Tibial nerve (tissue), 4 donors: ENCODE results near the gene ULK1. TPM values are rescaled to one million over a fixed set of nuclear protein-coding genes. Genes with fewer than 3 reads are reported as not detected.
"Not testable (repeated sequence)": the region's sequence is repeated elsewhere in the genome, so short reads cannot be mapped to it uniquely, and the experiment has no call there.

ENCODE experiments used
- DNase-seq, 2 donors: peaks; one replicate each; pipeline ENCODE4 v3.0.0-alpha.2; 2019; ENCODE audit warnings: low spot score in 2 of 2
- H3K27ac ChIP-seq, 4 donors: fragments of 200-600 bp; sonication (generic) in 3 of 4; one replicate each; pipeline ENCODE4 v1.5.1; 2017 to 2019; ENCODE audit warnings: mild to moderate bottlenecking in 1 of 4
- H3K27me3 ChIP-seq, 2 donors: fragments of 200-600 bp; sonication (generic) in 1 of 2; one replicate each; pipeline versions ENCODE4 v1.5.1 to v1.6.0; 2017 to 2019
- H3K36me3 ChIP-seq, 3 donors: fragments of 200-600 bp; sonication (generic); one replicate each; pipeline ENCODE4 v1.5.1; 2018 to 2019
- H3K4me1 ChIP-seq, 4 donors: fragments of 200-600 bp; sonication (generic) in 3 of 4; one replicate each; pipeline ENCODE4 v1.5.1; 2017 to 2019
- H3K4me3 ChIP-seq, 4 donors: fragments of 200-600 bp; sonication (generic) in 3 of 4; one replicate each; pipeline ENCODE4 v1.5.1; 2017 to 2019; ENCODE audit warnings: mild to moderate bottlenecking in 1 of 4, moderate library complexity in 1 of 4
- H3K9me3 ChIP-seq, 4 donors: fragments of 200-600 bp; sonication (generic) in 3 of 4; one replicate each; pipeline ENCODE4 v1.5.1; 2017 to 2019
- EP300 ChIP-seq, 2 donors: sonication (generic); formaldehyde crosslinking; IDR thresholded peaks; one replicate each; pipeline ENCODE4 v1.6.1; 2017; ENCODE audit warnings: antibody characterized with exemption in 2 of 2, mild to moderate bottlenecking in 1 of 2
- POLR2A ChIP-seq, 2 donors: fragments of 450-650 bp; IDR thresholded peaks; one replicate each; pipeline ENCODE4 v1.6.1; 2017; ENCODE audit warnings: antibody characterized with exemption in 2 of 2, mild to moderate bottlenecking in 2 of 2, moderate library complexity in 2 of 2
- WGBS, 2 donors: methylation state at CpG; one replicate each; pipeline ENCODE4 v1.1.5; 2018; 5-methylcytosine and 5-hydroxymethylcytosine counted together
- total RNA-seq, 4 donors: library from RNA; depleted of rRNA; stranded (reverse); fragments of >200 nt; gene quantifications; one replicate each; pipeline ENCODE4 v1.1.0, GENCODE V29; 2016
- TF ChIP-seq, protein P1 (sequence below), 5 experiments: fragments of 200-600 bp in 3 of 5; fragments of 450-650 bp in 2 of 5; sonication (generic) in 3 of 5; IDR thresholded peaks; one replicate each; pipeline ENCODE4 v1.5.1; 2016 to 2019; ENCODE audit warnings: antibody characterized with exemption in 5 of 5, mild to moderate bottlenecking in 3 of 5, moderate library complexity in 2 of 5

The ULK1 gene
- total RNA-seq, 4 donors from 2014 or later, result 19.9 to 52.2 (median 38.0) TPM

DNA sequence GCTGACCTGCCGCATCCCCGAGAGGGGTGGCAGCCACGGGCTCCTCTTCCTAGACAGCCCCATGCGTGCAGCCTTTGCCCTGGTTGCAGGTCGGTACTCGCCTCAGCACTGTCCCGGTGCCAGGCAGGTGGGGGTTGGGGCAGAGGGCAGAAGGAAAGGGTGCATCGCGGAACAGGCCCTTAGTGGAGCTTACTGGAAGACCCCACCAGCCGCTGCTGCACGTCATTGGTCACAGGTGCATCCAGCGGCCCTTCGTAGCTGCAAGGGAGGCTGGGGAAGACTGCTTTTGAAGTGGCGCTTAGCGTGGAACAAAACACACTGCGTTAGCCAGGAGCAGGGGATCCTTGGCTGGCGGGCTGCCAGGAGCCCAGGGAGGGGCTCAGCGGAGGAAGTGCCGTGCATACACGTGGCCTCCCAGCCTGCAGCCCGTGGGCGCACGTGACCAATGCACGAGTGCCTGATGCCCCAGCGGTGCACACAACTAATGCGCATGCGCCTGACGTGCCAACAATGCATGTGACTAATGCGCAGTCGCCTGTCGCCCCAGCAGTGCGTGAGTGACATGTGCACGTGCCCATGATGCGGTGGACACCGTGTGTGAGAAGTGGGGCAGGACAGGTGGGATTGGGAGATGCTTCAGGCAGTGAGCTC is 50.3 kb downstream of the ULK1 start:
- TF ChIP-seq EP300 (IDR thresholded peaks at IDR 0.05), result no peak
- no peak for TF ChIP-seq POLR2A (IDR thresholded peaks at IDR 0.05)
- TF ChIP-seq, protein P1, sequence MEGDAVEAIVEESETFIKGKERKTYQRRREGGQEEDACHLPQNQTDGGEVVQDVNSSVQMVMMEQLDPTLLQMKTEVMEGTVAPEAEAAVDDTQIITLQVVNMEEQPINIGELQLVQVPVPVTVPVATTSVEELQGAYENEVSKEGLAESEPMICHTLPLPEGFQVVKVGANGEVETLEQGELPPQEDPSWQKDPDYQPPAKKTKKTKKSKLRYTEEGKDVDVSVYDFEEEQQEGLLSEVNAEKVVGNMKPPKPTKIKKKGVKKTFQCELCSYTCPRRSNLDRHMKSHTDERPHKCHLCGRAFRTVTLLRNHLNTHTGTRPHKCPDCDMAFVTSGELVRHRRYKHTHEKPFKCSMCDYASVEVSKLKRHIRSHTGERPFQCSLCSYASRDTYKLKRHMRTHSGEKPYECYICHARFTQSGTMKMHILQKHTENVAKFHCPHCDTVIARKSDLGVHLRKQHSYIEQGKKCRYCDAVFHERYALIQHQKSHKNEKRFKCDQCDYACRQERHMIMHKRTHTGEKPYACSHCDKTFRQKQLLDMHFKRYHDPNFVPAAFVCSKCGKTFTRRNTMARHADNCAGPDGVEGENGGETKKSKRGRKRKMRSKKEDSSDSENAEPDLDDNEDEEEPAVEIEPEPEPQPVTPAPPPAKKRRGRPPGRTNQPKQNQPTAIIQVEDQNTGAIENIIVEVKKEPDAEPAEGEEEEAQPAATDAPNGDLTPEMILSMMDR (IDR thresholded peaks at IDR 0.05), result no peak
- Histone ChIP-seq H3K4me1 (peaks cover 0 to 19% (median 0%) of the 10 kb centered on the region in 4 donors), H3K4me3 (no peak overlapping the region), H3K27ac (no peak overlapping the region), H3K9me3 (no peaks in the 10 kb centered on the region), H3K27me3 (no peaks in the 10 kb centered on the region), H3K36me3 (peaks cover 2 to 58% (median 5%) of the 10 kb centered on the region in 3 donors)
- DNase-seq, result no peak
- 92 to 94% methylated on average over 18 to 34 of the region's 35 CpGs for WGBS, 2 donors

DNA sequence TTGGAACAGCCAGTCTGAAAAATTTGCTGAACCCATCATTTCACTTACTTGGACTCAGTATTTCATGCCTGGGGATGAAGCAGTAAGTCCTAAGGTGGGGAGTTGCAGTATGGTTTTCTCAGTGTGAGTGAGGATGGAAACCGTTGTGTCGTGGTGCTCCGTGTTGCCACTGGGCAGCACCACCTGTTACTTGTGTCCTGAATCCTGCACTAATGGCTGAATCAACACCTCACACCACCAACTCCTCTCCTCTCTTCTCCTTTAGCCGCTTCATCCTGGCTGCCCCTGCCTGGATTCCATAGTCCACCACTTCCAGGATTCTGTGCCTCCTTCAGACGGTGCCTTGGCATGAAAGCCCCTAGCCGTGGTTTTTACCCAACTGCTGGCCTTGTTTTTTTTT is 52.3 kb downstream of the ULK1 start:
- WGBS, 2 donors, result 71 to 77% methylated on average over 6 of the region's 6 CpGs
- TF ChIP-seq POLR2A (IDR thresholded peaks at IDR 0.05), result no peak
- TF ChIP-seq, protein P1 (IDR thresholded peaks at IDR 0.05), result no peak
- no peak for TF ChIP-seq EP300 (IDR thresholded peaks at IDR 0.05)

DNA sequence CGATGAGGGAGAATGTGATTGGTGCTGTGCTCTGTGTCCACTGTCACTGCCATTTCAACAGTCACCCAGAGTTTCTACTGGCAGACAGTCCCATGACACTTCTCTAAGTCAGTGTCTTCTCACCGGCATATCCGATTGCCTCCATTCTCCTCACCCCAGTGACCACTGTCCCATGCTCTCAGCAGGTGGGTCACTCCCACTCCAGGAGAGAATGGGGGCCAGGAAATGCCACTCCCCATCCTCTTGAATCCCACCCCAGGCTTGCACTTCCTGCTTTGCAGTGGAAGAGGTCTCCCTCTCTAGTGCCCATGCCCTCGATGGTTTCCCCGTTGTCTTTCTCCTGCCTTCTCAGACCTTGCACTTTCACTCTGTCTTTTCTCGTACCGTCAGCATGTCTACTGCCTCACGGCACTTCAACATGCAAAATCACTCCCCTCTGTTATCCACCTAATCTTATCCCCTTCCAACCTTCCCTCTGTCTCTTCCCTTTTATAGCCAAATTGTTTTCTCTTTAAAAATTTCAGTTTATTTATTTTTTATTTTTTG is 53.1 kb downstream of the ULK1 start:
- H3K9me3 ChIP-seq, result no peaks in the 10 kb centered on the region
- H3K36me3 ChIP-seq, result peaks cover 0 to 30% (median 0%) of the 10 kb centered on the region in 3 donors
- H3K4me3 ChIP-seq, result no peak overlapping the region
- 45 to 49% methylated on average over 8 of the region's 8 CpGs for WGBS, 2 donors
- H3K27ac ChIP-seq, result peak overlapping the region in 2 of 4 donors; percentile 17 to 50
- TF ChIP-seq EP300 (IDR thresholded peaks at IDR 0.05), result no peak
- TF ChIP-seq POLR2A (IDR thresholded peaks at IDR 0.05), result no peak
- TF ChIP-seq, protein P1 (IDR thresholded peaks at IDR 0.05), result no peak
- peaks cover 0 to 40% (median 15%) of the 10 kb centered on the region in 4 donors for H3K4me1 ChIP-seq
- DNase-seq, result no peak
- H3K27me3 ChIP-seq, result no peaks in the 10 kb centered on the region

More for the DNA sequence above, 52.3 kb downstream of the ULK1 start:
- Histone ChIP-seq H3K4me1 (peaks cover 0 to 32% (median 12%) of the 10 kb centered on the region in 4 donors), H3K27me3 (no peaks in the 10 kb centered on the region), H3K9me3 (no peaks in the 10 kb centered on the region), H3K36me3 (peaks cover under 1 to 38% (median 4%) of the 10 kb centered on the region in 3 donors), H3K4me3 (no peak overlapping the region), H3K27ac (no peak overlapping the region)
- no peak for DNase-seq

DNA sequence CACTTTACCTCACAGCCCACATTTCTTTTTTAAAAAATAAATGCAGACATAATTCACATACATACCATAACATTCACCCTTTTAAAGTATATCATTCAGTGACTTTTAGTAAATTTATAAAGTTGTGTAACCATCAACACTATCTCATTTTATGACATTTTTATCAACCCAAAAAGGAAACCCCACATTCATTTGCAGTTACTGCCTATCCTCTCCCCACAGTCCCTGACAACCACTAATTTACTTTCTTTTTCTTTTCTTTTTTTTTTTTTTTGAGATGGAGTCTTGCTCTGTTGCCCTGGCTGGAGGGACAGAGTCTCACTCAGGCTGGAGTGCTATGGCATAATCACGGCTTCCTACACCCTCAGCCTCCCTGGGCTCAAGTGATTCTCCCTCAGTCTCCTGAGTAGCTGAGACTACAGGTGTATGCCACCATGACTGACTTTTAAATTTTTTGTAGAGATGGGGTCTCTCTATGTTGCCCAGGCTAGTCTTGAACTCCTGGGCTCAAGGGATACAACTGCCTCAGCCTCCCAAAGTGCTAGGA is 53.8 kb downstream of the ULK1 start:
- Histone ChIP-seq H3K4me1 (peaks cover 0 to 47% (median 19%) of the 10 kb centered on the region in 4 donors), H3K27me3 (no peaks in the 10 kb centered on the region), H3K9me3 (no peaks in the 10 kb centered on the region), H3K4me3 (no peak overlapping the region), H3K36me3 (peaks cover 0 to 23% (median 0%) of the 10 kb centered on the region in 3 donors), H3K27ac (peak overlapping the region in 3 of 4 donors; percentile 84 to 91 (median 88))
- 42 to 44% methylated on average over 1 of the region's 1 CpG for WGBS, 2 donors
- TF ChIP-seq POLR2A (IDR thresholded peaks at IDR 0.05) (no peak), EP300 (IDR thresholded peaks at IDR 0.05) (no peak)
- TF ChIP-seq, protein P1 (IDR thresholded peaks at IDR 0.05), result no peak
- DNase-seq, result no peak

DNA sequence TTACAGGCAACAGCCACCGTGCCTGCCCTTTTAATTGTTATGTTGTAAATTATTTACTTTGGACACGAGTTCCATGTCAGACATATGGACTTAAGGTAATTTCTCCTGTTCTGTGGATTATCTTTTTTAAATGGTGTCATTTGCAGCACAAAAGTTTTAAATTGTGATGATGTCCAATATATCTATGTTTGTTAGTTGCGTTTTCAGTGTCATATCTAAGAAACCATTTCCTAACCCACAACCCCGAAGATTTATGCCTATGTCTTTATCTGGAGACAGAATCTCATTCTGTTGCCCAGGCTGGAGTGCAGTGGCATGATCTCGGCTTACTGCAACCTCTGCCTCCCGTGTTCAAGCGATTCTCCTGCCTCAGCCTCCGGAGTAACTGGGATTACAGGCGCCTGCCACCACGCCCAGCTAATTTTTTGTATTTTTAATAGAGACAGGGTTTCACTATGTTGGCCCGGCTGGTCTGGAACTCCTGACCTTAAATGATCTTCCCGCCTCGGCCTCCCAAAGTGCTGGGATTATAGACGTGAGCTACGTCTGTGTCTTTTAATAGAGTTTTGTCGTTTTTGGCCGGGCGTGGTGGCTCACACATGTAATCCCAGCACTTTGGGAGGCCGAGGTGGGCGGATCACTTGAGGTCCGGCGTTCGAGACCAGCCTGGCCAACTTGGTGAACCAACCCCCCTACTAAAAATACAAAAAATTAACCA is 54.5 kb downstream of the ULK1 start:
- H3K9me3 ChIP-seq, DNase-seq, H3K27me3 ChIP-seq: not testable (repeated sequence)
- H3K4me3 ChIP-seq, result peak overlapping the region; percentile 34 to 94 (median 74)
- H3K27ac ChIP-seq, result peak overlapping the region; percentile 64 to 91 (median 86)
- H3K4me1 ChIP-seq, result peaks cover 0 to 48% (median 23%) of the 10 kb centered on the region in 4 donors
- WGBS, 2 donors, result 45 to 46% methylated on average over 23 of the region's 23 CpGs
- peaks cover 0 to 17% (median 0%) of the 10 kb centered on the region in 3 donors for H3K36me3 ChIP-seq
